ENCODE measurements around the gene ZMYND12. TPM values are rescaled to one million over a fixed set of nuclear protein-coding genes. Genes with fewer than 3 reads are reported as not detected.

Gene ZMYND12
- total and polyA plus RNA-seq, 2 of the 4 experiments (the other 2 are of a cell fraction): under 0.01 to 0.03 TPM

DNA sequence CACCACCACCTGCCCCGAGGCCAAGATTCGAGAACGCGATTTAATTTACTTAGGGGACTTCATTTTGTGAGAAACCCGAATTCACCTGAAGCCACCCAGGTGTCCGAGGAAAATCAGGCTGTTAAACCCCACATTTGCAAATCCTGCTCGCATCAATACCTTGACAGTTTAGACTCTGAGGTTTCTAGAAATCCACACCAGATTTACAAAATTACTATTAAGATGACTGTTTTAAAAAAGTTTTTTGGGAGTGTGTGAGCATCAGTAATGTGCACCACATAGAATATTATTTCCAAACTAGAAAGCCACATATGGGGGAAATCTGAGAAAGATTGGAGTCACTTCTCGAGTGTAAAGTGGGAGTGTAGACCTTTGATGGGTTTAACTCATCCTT lies 74.5 kb downstream of the ZMYND12 start:
- Histone ChIP-seq H2AK5ac (ENCODE audit: low read depth, low read length) (no peak overlapping the region), H3K27me3 (ENCODE audit: control insufficient read depth, insufficient read depth, low read length) (peaks cover 15% of the 10 kb centered on the region), H3K23ac (ENCODE audit: low read depth, low read length) (no peak overlapping the region), H2BK5ac (ENCODE audit: low read depth, low read length, poor library complexity, severe bottlenecking) (no peak overlapping the region), H3K4me1 (ENCODE audit: control insufficient read depth, insufficient read depth, low read length) (peaks cover 2% of the 10 kb centered on the region; the same call in 1 of the 2 replicates), H3K4me2 (ENCODE audit: low read depth, low read length) (no peak overlapping the region), H3K9me3 (ENCODE audit: control insufficient read depth, insufficient read depth, low read length) (no peaks in the 10 kb centered on the region), H3K4me3 (ENCODE audit: insufficient read depth, low read depth, low read length) (no peak overlapping the region), H4K91ac (ENCODE audit: insufficient read depth, low read depth, low read length) (no peak overlapping the region), H3K4ac (ENCODE audit: low read depth, low read length) (no peak overlapping the region), H4K5ac (ENCODE audit: low read depth, low read length) (no peak overlapping the region), H3K9ac (ENCODE audit: low read depth, low read length) (no peak overlapping the region), H3K9me1 (ENCODE audit: insufficient read depth, low read length) (no peaks in the 10 kb centered on the region), H3K14ac (replicated peaks; ENCODE audit: low read depth, low read length) (no peak overlapping the region), H4K8ac (ENCODE audit: low read depth in 2 of 2, low read length in 2 of 2) (no peak overlapping the region), H2BK120ac (ENCODE audit: low read depth, low read length) (no peak overlapping the region), H2BK20ac (ENCODE audit: low read depth, low read length) (no peak overlapping the region), H3K79me1 (ENCODE audit: low read depth in 1 of 2, low read length in 2 of 2) (no peaks in the 10 kb centered on the region), H3K56ac (ENCODE audit: extremely low read depth, insufficient read depth, low read length) (no peak overlapping the region), H2AK9ac (replicated peaks; ENCODE audit: low read depth, low read length, poor library complexity) (no peak overlapping the region), H3K27ac (ENCODE audit: insufficient read depth, low read length) (no peak overlapping the region), H3K36me3 (ENCODE audit: control insufficient read depth, insufficient read depth, low read length) (no peaks in the 10 kb centered on the region), H4K20me1 (ENCODE audit: insufficient read depth, low read length) (no peaks in the 10 kb centered on the region), H3K18ac (ENCODE audit: low read depth, low read length) (no peak overlapping the region), H2AFZ (replicated peaks; ENCODE audit: low read length, poor library complexity) (no peak overlapping the region), H2BK15ac (ENCODE audit: low read depth, low read length) (no peak overlapping the region)
- WGBS, 2 experiments (ENCODE audit: extremely low coverage in 2 of 2, insufficient read length in 1 of 2): no CpG with 5 or more reads among the region's 8 CpGs
- ATAC-seq (ENCODE audit: low read depth): no peak
- ChIA-PET CTCF (no interaction called here), POLR2A (ENCODE audit: unreplicated experiment) (no interaction called here)
- intact Hi-C loops (cut with micrococcal nuclease) (no loop called here), in situ Hi-C loops (cut with MboI; ENCODE audit: low sequenced_read_pairs) (no loop called here), dilution Hi-C loops (cut with HindIII; ENCODE audit: low sequenced_read_pairs, unreplicated experiment) (no loop called here)
- BruUV-seq (replicated peaks): no TSS peak
- no peak for DNase-seq
- TF ChIP-seq MXI1 (IDR thresholded peaks at IDR 0.05; ENCODE audit: borderline replicate concordance, low read depth, low read length) (no peak), ELK1 (IDR thresholded peaks at IDR 0.05; ENCODE audit: borderline replicate concordance, low read depth, low read length) (no peak), FOS (IDR thresholded peaks at IDR 0.05; ENCODE audit: low read depth, low read length) (no peak)

All from IMR-90 (cell line).